HUES64 (cell line): Measurements from ENCODE around the gene TMCC3.
"Not testable (repeated sequence)": the region's sequence is repeated elsewhere in the genome, so short reads cannot be mapped to it uniquely, and the experiment has no call there.

Experiments
- H3K27ac ChIP-seq: 2 replicates; pipeline ENCODE4 v1.7.0; 2013; ENCODE audit warnings: low read depth, low read length, inconsistent platforms
- H3K27me3 ChIP-seq: 2 replicates; pipeline ENCODE4 v1.6.1; 2013; ENCODE audit warnings: mild to moderate bottlenecking, low read length; ENCODE audit not compliant: insufficient read depth
- H3K36me3 ChIP-seq: 2 replicates; pipeline ENCODE4 v1.6.1; 2013; ENCODE audit warnings: mild to moderate bottlenecking, low read length; ENCODE audit not compliant: insufficient read depth
- H3K4me1 ChIP-seq: 2 replicates; pipeline ENCODE4 v1.6.1; 2013; ENCODE audit warnings: mild to moderate bottlenecking, low read length, moderate library complexity; ENCODE audit not compliant: insufficient read depth
- H3K4me3 ChIP-seq: 2 replicates; pipeline ENCODE4 v1.5.1; 2013; ENCODE audit warnings: mild to moderate bottlenecking, low read length, moderate library complexity
- H3K9ac ChIP-seq: 2 replicates; pipeline ENCODE4 v1.6.1; 2013; ENCODE audit warnings: mild to moderate bottlenecking, low read depth, low read length
- H3K9me3 ChIP-seq: 2 replicates; pipeline ENCODE4 v1.6.1; 2013; ENCODE audit warnings: low read depth, low read length; ENCODE audit not compliant: insufficient read depth
- WGBS: fragments of 150-250, 120-280 bp; methylation state at CpG from one replicate; pipeline ENCODE4 v1.1.7; 2013; ENCODE audit warnings: missing lambda C conversion rate; 5-methylcytosine and 5-hydroxymethylcytosine counted together

Gene TMCC3

DNA sequence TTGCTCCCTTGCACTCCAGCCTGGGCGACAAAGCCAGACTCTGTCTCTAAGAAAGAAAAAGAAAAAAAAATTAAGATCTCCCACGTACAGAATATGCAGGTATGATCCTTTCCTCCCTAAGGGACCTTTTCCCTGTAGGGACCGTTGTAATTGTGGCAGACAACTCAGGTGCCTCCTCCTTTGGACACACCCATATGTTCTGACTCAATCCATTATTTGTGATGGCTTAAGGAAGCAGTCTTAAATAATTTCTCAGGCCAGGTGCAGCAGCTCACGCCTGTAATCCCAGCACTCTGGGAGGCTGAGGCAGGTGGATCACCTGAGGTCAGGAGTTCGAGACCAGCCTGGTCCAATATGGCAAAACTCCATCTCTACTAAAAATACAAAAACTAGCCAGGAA lies 53.1 kb downstream of the TMCC3 start:
- Histone ChIP-seq H3K9ac (no peak overlapping the region), H3K27ac (no peak overlapping the region), H3K36me3 (no peaks in the 10 kb centered on the region), H3K27me3 (no peaks in the 10 kb centered on the region), H3K4me3 (no peak overlapping the region), H3K4me1 (0 out of 2 replicates have a peak, but pooled peaks cover 3% of the 10 kb centered on the region), H3K9me3 (no peaks in the 10 kb centered on the region)
- WGBS: 92% methylated on average over 5 of the region's 5 CpGs

DNA sequence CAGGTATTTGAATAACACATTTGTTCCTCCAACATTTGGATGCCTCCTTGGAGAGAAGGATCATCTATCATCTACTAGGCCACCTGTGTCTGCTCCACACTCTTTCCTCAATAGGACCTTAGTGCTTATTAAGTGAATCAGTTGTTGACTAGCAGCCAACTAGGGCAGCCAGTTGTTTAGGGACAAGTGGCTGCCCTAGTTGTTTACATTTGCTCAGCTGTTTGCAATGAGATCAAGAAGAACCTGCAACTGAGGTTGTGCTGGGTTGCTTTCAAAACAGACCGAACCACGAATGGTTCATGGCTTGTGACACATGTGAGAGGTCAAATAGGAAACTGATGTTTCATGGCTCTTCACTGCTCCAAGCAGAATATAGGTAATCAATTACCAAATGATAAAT lies 53.8 kb downstream of the TMCC3 start:
- 96% methylated on average over 2 of the region's 2 CpGs for WGBS
- Histone ChIP-seq H3K9me3 (no peaks in the 10 kb centered on the region), H3K27ac (no peak overlapping the region), H3K4me3 (no peak overlapping the region), H3K27me3 (no peaks in the 10 kb centered on the region), H3K4me1 (0 out of 2 replicates have a peak, but pooled peaks cover 3% of the 10 kb centered on the region), H3K36me3 (no peaks in the 10 kb centered on the region), H3K9ac (no peak overlapping the region)

DNA sequence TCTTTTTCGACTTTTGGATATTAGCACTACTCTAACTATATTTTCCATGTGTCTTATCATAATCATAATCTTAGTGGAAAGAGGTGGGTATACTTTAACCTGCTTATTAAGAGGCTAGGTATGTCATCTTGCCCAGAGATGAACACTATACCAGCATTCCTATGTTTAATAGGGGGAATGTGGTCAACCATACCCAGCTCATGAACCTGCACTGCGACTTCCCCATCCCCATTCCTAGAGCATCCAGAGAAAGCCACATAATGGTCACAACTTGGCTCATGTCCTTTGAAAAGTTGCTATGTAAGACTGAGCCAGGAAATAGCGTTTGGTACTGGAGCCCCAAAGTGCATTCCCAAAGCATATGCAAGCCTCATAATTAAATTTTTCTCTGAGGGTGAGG lies 55.2 kb downstream of the TMCC3 start:
- no peak overlapping the region for H3K9ac ChIP-seq
- 0 out of 2 replicates have a peak, but pooled peaks cover 5% of the 10 kb centered on the region for H3K4me1 ChIP-seq
- no peaks in the 10 kb centered on the region for H3K36me3 ChIP-seq
- no peaks in the 10 kb centered on the region for H3K27me3 ChIP-seq
- 93% methylated on average over 2 of the region's 3 CpGs for WGBS
- H3K4me3 ChIP-seq: no peak overlapping the region
- H3K27ac ChIP-seq: no peak overlapping the region
- H3K9me3 ChIP-seq: no peaks in the 10 kb centered on the region

DNA sequence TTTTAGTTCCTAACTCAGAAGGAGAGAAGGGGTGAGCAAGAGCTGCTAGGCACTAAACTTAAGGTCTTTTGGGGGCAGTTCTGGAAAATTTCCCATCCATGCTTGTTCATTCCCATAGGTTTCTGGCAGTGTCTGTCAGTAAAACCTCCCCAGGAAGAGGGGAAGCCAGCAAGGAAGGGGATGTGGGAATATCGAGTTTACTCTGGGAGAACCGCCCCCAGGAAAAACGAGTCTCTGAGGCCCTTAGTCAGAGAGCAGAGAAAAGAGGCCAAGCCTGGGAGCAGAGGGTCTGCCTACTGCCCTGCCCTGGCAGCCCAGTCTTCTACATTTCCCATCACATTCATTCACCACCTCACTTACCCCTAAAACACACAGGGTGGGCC lies 55.9 kb downstream of the TMCC3 start:
- Histone ChIP-seq H3K4me1 (0 out of 2 replicates have a peak, but pooled peaks cover 5% of the 10 kb centered on the region), H3K27ac (no peak overlapping the region), H3K4me3 (no peak overlapping the region), H3K9me3 (no peaks in the 10 kb centered on the region), H3K36me3 (no peaks in the 10 kb centered on the region), H3K9ac (no peak overlapping the region), H3K27me3 (no peaks in the 10 kb centered on the region)
- WGBS: 65% methylated on average over 3 of the region's 3 CpGs

DNA sequence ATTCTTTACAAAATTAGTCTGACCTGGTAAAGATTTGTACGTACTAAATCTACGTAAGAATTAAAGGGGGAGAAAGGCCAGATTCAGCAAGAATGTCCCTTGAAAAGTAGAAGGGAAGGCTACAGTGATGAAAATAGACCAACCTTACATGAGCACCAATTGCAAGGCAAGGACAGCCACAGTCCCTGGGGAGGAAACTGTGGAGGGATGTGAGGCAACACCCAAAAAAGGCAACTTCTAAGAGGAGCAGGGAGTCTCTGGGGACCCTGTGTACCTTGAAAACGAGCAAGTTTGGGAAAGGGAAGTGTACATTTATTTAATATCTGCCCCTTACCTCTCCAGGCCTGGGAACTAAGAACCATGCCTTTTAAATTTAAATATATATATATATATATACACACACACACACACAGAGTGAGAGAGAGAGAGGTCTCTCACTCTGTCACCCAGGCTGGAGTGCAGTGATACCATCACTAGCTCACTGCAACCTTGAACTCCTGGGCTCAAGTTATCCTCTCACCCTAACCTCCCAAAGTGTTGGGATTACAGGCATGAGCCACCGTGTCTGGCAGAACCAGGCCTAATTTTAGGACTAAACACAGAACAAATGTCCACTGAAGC lies 56.4 kb downstream of the TMCC3 start:
- Histone ChIP-seq H3K4me1 (0 out of 2 replicates have a peak, but pooled peaks cover 5% of the 10 kb centered on the region), H3K36me3 (no peaks in the 10 kb centered on the region), H3K4me3 (no peak overlapping the region), H3K9me3 (no peaks in the 10 kb centered on the region), H3K27ac (no peak overlapping the region), H3K9ac (no peak overlapping the region), H3K27me3 (no peaks in the 10 kb centered on the region)
- WGBS: 54% methylated on average over 3 of the region's 4 CpGs

DNA sequence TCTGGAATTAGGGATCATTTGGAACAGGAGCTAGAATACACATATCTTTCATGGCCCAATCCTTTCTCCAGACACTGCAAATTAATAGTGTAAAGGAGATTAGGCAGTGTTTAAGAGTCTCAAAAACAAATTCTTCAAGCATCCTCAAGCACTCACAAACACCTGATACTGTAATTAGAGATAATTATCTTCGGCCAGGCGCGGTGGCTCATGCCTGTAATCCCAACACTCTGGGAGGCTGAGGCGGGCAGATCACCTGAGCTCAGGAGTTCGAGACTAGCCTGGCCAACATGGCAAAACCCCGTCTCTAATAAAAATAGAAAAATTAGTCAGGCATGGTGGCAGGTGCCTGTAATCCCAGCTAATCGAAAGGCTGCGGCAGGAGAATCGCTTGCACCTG lies 57.6 kb downstream of the TMCC3 start:
- not testable (repeated sequence) for H3K9ac ChIP-seq, H3K27me3 ChIP-seq, H3K9me3 ChIP-seq, H3K36me3 ChIP-seq, H3K4me3 ChIP-seq, H3K27ac ChIP-seq
- WGBS: 83% methylated on average over 9 of the region's 9 CpGs
- H3K4me1 ChIP-seq: peaks cover 10% of the 10 kb centered on the region; the same call in 1 of the 2 replicates

DNA sequence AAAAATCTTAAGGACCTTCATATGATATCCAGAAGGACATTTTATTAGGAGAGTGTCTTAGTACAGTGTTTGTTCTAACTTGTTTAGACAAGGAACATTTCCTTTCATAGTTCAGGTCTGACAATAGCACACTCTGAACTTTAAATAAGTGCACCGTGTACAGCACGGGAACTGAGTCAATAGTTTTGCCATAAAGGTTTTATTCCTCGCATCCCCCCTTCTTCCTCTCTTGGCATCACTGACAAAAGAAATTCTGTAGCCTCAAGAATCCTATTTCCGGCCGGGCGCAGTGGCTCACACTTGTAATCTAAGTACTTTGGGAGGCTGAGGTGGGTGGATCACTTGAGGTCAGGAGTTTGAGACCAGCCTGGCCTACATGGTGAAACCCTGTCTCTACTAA lies 58.3 kb downstream of the TMCC3 start:
- no peaks in the 10 kb centered on the region for H3K36me3 ChIP-seq
- H3K27ac ChIP-seq: no peak overlapping the region
- no peaks in the 10 kb centered on the region for H3K27me3 ChIP-seq
- WGBS: 95% methylated on average over 6 of the region's 6 CpGs
- H3K4me1 ChIP-seq: peaks cover 10% of the 10 kb centered on the region; the same call in 1 of the 2 replicates
- H3K4me3 ChIP-seq: no peak overlapping the region
- no peak overlapping the region for H3K9ac ChIP-seq
- no peaks in the 10 kb centered on the region for H3K9me3 ChIP-seq

DNA sequence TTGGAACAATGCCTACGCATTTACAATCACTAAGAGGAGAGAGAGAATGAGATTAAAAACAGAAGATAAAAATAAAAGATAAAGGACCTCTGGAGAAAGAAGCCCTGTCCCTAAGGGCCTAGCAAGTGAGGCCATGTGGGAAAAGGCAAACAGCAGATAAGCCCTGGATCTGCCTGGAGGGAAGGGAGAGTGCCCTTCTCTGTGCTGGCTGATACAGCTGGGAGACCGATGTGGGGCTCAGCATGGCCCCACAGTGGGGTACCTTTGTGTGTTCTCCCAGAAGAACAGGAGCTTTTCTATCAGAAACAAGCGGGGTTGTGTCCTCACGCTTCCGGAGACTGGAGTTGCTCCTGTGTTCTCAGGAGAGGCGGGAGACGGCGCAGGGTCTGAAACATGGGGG lies 59.9 kb downstream of the TMCC3 start:
- no peaks in the 10 kb centered on the region for H3K27me3 ChIP-seq
- H3K4me1 ChIP-seq: peaks cover 10% of the 10 kb centered on the region; the same call in 1 of the 2 replicates
- no peaks in the 10 kb centered on the region for H3K36me3 ChIP-seq
- no peak overlapping the region for H3K27ac ChIP-seq
- WGBS: 77% methylated on average over 8 of the region's 8 CpGs
- no peaks in the 10 kb centered on the region for H3K9me3 ChIP-seq
- no peak overlapping the region for H3K9ac ChIP-seq
- no peak overlapping the region for H3K4me3 ChIP-seq

DNA sequence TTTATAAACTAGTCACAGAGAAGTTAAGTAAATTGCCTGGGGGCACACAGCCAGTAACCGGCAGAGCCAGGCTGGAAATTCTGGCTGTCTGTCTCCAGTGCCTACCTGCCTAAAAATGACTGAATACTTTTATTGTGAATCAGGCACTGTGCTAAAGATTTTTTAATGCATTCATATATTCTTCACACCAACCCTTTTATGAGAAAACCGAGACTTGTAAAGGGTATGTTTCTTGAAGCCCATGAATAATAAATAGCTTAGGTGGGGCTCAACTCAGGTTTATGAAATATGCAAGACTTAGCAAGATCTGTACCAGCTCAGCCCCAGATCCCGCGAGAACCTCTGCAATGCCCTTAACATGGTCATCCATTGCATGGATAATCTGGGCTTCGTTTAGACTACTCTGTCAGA lies 60.8 kb downstream of the TMCC3 start:
- no peak overlapping the region for H3K9ac ChIP-seq
- H3K4me1 ChIP-seq: peaks cover 10% of the 10 kb centered on the region; the same call in 1 of the 2 replicates

DNA sequence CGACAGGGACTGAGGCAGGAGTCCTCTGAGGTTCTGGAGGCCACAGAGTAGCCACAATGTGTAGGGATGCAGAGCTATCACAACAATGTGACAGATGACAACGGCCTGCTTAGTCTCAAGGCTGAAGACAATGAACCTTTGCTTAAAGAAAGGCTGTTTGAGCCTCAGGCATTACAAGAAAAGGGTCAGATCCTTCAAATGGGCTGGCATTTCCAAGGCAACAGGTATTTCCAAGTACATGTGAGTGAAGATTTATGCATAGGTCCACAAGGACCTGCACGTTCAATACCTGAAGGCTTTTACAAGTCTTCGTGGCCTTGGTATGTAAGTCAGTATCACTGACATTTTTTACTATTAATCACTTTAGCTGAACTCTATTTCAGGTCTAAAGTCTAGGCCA lies 62.0 kb downstream of the TMCC3 start:
- WGBS: 70% methylated on average over 4 of the region's 4 CpGs
- H3K27ac ChIP-seq: no peak overlapping the region
- H3K4me1 ChIP-seq: peaks cover 8% of the 10 kb centered on the region; the same call in 1 of the 2 replicates

More for the DNA sequence above, 60.8 kb downstream of the TMCC3 start:
- Histone ChIP-seq H3K4me3 (no peak overlapping the region), H3K36me3 (no peaks in the 10 kb centered on the region), H3K27ac (no peak overlapping the region), H3K27me3 (no peaks in the 10 kb centered on the region), H3K9me3 (no peaks in the 10 kb centered on the region)
- 94% methylated on average over 5 of the region's 5 CpGs for WGBS

DNA sequence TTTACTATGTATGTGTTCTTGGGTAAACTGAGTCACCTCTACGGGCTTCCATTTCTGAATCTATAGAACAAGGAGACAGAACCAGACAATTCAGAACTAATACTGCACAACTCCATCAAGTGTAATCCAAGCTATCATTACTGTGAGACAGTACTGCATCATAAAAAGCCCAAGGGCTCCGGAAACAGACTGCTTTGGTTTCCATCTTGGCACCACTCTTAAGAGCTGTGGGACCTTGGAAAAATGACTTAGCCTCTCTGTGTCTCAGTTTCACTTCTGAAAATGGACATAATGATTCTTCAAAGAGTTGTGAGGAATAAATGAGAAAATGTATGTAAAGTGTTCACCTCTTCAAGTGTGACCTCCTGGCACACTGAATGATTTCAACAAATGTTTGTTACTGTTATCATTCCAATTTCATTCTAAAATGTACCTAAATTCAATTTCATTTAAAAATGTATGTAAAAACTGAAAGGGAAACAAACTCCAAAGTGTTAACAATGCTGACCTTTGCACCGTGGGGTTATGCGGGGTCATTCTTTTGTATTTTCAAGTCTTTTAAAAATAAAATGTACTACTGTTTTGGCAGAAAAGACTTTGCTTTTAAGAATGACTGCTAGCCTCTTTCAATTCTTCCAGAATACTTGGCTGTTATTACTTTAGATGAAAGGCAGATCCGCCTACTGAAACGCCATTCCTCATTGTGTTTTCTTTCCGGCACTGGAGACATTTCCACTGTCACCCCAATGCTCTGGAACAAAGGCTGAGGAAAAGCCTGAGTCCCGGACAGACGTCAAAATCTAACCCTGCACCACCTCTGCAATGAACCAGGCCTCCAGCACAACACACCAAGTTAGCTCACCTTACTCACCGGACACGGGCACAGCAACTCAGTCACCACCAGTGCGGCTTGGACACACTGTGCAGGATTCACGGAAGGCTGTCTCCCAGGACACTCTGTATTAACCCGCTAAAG lies 62.8 kb downstream of the TMCC3 start:
- no peaks in the 10 kb centered on the region for H3K27me3 ChIP-seq
- no peaks in the 10 kb centered on the region for H3K9me3 ChIP-seq
- H3K27ac ChIP-seq: no peak overlapping the region
- WGBS: 92% methylated on average over 14 of the region's 14 CpGs
- no peaks in the 10 kb centered on the region for H3K36me3 ChIP-seq
- no peak overlapping the region for H3K9ac ChIP-seq
- no peak overlapping the region for H3K4me3 ChIP-seq
- peaks cover 8% of the 10 kb centered on the region; the same call in 1 of the 2 replicates for H3K4me1 ChIP-seq

More for the DNA sequence above, 62.0 kb downstream of the TMCC3 start:
- Histone ChIP-seq H3K9me3 (no peaks in the 10 kb centered on the region), H3K36me3 (no peaks in the 10 kb centered on the region), H3K9ac (no peak overlapping the region), H3K27me3 (no peaks in the 10 kb centered on the region), H3K4me3 (no peak overlapping the region)
